ENCODE results near the gene ETV7.

DNA sequence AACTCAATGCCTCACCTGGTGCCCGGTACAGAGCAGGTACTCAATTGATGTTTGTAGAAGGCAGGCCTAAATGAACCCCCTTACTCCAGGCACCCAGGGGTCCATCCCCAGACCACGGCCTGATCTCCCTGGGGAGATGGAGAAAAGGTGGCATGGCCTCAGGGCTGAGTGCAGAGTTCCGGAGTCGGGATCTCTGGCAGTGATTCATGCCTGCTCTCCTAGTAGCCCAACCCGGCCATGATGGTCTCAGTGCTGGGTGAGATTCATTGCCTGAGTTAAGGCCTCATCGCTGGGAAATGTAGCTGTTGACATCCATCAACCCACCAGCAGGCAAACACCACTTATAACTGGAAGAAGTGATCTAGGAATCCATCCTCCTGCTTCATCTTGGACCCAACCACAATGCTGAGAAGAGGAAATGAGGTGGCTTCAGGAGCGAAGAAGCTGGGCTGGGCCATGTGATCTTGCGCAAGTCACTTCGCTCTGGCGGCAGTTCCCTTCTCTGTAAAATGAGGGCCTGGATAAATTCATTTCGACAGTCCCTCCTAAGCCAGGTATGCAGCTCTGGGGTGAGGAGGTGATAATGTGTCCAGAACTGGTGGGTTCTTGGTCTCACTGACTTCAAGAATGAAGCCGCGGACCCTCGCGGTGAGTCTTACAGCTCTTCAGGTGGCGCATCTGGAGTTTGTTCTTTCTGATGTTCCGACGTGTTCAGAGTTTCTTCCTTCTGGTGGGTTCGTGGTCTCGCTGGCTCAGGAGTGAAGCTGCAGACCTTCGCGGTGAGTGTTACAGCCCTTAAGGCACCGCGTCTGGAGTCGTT, 24.7 kb downstream of the ETV7 start:
- TF ChIP-seq, protein P1, sequence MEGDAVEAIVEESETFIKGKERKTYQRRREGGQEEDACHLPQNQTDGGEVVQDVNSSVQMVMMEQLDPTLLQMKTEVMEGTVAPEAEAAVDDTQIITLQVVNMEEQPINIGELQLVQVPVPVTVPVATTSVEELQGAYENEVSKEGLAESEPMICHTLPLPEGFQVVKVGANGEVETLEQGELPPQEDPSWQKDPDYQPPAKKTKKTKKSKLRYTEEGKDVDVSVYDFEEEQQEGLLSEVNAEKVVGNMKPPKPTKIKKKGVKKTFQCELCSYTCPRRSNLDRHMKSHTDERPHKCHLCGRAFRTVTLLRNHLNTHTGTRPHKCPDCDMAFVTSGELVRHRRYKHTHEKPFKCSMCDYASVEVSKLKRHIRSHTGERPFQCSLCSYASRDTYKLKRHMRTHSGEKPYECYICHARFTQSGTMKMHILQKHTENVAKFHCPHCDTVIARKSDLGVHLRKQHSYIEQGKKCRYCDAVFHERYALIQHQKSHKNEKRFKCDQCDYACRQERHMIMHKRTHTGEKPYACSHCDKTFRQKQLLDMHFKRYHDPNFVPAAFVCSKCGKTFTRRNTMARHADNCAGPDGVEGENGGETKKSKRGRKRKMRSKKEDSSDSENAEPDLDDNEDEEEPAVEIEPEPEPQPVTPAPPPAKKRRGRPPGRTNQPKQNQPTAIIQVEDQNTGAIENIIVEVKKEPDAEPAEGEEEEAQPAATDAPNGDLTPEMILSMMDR (IDR thresholded peaks at IDR 0.05; ENCODE audit: low read depth, low read length, missing input control) = no peak
- TF ChIP-seq, protein P2, sequence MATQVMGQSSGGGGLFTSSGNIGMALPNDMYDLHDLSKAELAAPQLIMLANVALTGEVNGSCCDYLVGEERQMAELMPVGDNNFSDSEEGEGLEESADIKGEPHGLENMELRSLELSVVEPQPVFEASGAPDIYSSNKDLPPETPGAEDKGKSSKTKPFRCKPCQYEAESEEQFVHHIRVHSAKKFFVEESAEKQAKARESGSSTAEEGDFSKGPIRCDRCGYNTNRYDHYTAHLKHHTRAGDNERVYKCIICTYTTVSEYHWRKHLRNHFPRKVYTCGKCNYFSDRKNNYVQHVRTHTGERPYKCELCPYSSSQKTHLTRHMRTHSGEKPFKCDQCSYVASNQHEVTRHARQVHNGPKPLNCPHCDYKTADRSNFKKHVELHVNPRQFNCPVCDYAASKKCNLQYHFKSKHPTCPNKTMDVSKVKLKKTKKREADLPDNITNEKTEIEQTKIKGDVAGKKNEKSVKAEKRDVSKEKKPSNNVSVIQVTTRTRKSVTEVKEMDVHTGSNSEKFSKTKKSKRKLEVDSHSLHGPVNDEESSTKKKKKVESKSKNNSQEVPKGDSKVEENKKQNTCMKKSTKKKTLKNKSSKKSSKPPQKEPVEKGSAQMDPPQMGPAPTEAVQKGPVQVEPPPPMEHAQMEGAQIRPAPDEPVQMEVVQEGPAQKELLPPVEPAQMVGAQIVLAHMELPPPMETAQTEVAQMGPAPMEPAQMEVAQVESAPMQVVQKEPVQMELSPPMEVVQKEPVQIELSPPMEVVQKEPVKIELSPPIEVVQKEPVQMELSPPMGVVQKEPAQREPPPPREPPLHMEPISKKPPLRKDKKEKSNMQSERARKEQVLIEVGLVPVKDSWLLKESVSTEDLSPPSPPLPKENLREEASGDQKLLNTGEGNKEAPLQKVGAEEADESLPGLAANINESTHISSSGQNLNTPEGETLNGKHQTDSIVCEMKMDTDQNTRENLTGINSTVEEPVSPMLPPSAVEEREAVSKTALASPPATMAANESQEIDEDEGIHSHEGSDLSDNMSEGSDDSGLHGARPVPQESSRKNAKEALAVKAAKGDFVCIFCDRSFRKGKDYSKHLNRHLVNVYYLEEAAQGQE (IDR thresholded peaks at IDR 0.05) = no peak
- TF ChIP-seq TAF1 (conservative IDR thresholded peaks at IDR 0.05) (no peak), YY1 (IDR thresholded peaks at IDR 0.05) (no peak), JUND (IDR thresholded peaks at IDR 0.05) (no peak), RAD21 (IDR thresholded peaks at IDR 0.05) (no peak), EGR1 (IDR thresholded peaks at IDR 0.05; ENCODE audit: low read depth in 2 of 2) (no peak)
- TF ChIP-seq, protein P3, sequence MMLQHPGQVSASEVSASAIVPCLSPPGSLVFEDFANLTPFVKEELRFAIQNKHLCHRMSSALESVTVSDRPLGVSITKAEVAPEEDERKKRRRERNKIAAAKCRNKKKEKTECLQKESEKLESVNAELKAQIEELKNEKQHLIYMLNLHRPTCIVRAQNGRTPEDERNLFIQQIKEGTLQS (IDR thresholded peaks at IDR 0.05) = no peak
- TF ChIP-seq, protein P4, sequence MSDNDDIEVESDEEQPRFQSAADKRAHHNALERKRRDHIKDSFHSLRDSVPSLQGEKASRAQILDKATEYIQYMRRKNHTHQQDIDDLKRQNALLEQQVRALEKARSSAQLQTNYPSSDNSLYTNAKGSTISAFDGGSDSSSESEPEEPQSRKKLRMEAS (IDR thresholded peaks at IDR 0.05) = no peak
- TF ChIP-seq, protein P5, sequence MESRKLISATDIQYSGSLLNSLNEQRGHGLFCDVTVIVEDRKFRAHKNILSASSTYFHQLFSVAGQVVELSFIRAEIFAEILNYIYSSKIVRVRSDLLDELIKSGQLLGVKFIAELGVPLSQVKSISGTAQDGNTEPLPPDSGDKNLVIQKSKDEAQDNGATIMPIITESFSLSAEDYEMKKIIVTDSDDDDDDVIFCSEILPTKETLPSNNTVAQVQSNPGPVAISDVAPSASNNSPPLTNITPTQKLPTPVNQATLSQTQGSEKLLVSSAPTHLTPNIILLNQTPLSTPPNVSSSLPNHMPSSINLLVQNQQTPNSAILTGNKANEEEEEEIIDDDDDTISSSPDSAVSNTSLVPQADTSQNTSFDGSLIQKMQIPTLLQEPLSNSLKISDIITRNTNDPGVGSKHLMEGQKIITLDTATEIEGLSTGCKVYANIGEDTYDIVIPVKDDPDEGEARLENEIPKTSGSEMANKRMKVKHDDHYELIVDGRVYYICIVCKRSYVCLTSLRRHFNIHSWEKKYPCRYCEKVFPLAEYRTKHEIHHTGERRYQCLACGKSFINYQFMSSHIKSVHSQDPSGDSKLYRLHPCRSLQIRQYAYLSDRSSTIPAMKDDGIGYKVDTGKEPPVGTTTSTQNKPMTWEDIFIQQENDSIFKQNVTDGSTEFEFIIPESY (IDR thresholded peaks at IDR 0.05) = no peak

Data from liver (tissue), 3 donors.